Suprapubic skin (tissue), 4 donors: Measurements from ENCODE around the gene GMDS. TPM values are rescaled to one million over a fixed set of nuclear protein-coding genes. Genes with fewer than 3 reads are reported as not detected.

Experiments used
- DNase-seq, 2 donors: peaks; one replicate each; pipeline ENCODE4 v3.0.0-alpha.2; 2019; ENCODE audit warnings: low spot score in 2 of 2
- H3K27ac ChIP-seq: fragments of 200-600 bp; sonication (generic); one replicate; pipeline ENCODE4 v1.5.1; 2019
- H3K27me3 ChIP-seq: fragments of 200-600 bp; sonication (generic); one replicate; pipeline ENCODE4 v1.5.1; 2019
- H3K36me3 ChIP-seq: fragments of 200-600 bp; sonication (generic); one replicate; pipeline ENCODE4 v1.5.1; 2019
- H3K4me1 ChIP-seq: fragments of 200-600 bp; sonication (generic); one replicate; pipeline ENCODE4 v1.5.1; 2019
- H3K4me3 ChIP-seq: fragments of 200-600 bp; sonication (generic); one replicate; pipeline ENCODE4 v1.5.1; 2019; ENCODE audit warnings: mild to moderate bottlenecking
- H3K9me3 ChIP-seq: fragments of 200-600 bp; sonication (generic); one replicate; pipeline ENCODE4 v1.5.1; 2019
- EP300 ChIP-seq: sonication (generic); formaldehyde crosslinking; IDR thresholded peaks from one replicate; pipeline ENCODE4 v1.6.1; 2017; ENCODE audit warnings: antibody characterized with exemption
- POLR2A ChIP-seq, 2 donors: fragments of 450-650 bp; IDR thresholded peaks; one replicate each; pipeline ENCODE4 v1.6.1; 2017; ENCODE audit warnings: antibody characterized with exemption in 2 of 2, mild to moderate bottlenecking in 2 of 2, moderate library complexity in 2 of 2
- POLR2AphosphoS5 ChIP-seq, 3 donors: sonication (generic); formaldehyde crosslinking; IDR thresholded peaks; one replicate each; pipeline ENCODE4 v1.6.1; 2017; ENCODE audit warnings: antibody characterized with exemption in 3 of 3
- WGBS: methylation state at CpG from one replicate; pipeline ENCODE4 v1.1.5; 2018; 5-methylcytosine and 5-hydroxymethylcytosine counted together
- total RNA-seq, 4 donors: library from RNA; depleted of rRNA; stranded (reverse); fragments of >200 nt; gene quantifications; one replicate each; pipeline ENCODE4 v1.1.0, GENCODE V29; 2016
- TF ChIP-seq, protein P1 (sequence below), 2 donors: fragments of 200-600 bp in 1 of 2; fragments of 450-650 bp in 1 of 2; sonication (generic) in 1 of 2; IDR thresholded peaks; one replicate each; pipeline ENCODE4 v1.5.1; 2016 to 2019; ENCODE audit warnings: antibody characterized with exemption in 2 of 2, mild to moderate bottlenecking in 1 of 2, moderate library complexity in 1 of 2

GMDS gene
- total RNA-seq, 4 donors from 2014 or later: 11.7 to 19.3 (median 13.2) TPM

DNA sequence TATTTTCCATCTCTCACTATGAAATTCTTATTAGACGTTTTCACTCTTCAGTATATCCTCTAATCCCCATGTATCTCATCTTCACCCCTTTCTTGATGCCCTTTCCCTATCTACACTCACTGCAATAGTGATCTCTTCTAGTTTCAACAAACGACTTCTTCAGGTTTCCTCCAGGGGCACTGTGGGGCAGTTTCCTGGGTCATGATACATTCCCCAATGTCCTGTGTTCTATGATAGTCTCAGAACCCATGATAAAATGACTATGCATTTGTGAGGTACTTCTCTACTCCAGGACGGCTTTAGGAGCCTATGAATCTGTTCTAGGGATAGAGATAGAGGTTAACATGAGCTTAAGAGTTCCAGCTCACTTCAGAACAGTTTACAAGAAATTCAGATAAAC is 452.4 kb downstream of the GMDS start:
- H3K36me3 ChIP-seq: no peaks in the 10 kb centered on the region
- 69% methylated on average over 3 of the region's 3 CpGs for WGBS
- TF ChIP-seq EP300: no peak
- TF ChIP-seq, protein P1, sequence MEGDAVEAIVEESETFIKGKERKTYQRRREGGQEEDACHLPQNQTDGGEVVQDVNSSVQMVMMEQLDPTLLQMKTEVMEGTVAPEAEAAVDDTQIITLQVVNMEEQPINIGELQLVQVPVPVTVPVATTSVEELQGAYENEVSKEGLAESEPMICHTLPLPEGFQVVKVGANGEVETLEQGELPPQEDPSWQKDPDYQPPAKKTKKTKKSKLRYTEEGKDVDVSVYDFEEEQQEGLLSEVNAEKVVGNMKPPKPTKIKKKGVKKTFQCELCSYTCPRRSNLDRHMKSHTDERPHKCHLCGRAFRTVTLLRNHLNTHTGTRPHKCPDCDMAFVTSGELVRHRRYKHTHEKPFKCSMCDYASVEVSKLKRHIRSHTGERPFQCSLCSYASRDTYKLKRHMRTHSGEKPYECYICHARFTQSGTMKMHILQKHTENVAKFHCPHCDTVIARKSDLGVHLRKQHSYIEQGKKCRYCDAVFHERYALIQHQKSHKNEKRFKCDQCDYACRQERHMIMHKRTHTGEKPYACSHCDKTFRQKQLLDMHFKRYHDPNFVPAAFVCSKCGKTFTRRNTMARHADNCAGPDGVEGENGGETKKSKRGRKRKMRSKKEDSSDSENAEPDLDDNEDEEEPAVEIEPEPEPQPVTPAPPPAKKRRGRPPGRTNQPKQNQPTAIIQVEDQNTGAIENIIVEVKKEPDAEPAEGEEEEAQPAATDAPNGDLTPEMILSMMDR (IDR thresholded peaks at IDR 0.05): peak in 1 of 2 donors; percentile 21
- TF ChIP-seq POLR2A (IDR thresholded peaks at IDR 0.05): no peak
- no peak for TF ChIP-seq POLR2AphosphoS5 (IDR thresholded peaks at IDR 0.05)
- no peak overlapping the region for H3K27ac ChIP-seq
- no peaks in the 10 kb centered on the region for H3K27me3 ChIP-seq
- peaks cover 3% of the 10 kb centered on the region for H3K4me1 ChIP-seq
- no peaks in the 10 kb centered on the region for H3K9me3 ChIP-seq
- no peak overlapping the region for H3K4me3 ChIP-seq
- no peak for DNase-seq

DNA sequence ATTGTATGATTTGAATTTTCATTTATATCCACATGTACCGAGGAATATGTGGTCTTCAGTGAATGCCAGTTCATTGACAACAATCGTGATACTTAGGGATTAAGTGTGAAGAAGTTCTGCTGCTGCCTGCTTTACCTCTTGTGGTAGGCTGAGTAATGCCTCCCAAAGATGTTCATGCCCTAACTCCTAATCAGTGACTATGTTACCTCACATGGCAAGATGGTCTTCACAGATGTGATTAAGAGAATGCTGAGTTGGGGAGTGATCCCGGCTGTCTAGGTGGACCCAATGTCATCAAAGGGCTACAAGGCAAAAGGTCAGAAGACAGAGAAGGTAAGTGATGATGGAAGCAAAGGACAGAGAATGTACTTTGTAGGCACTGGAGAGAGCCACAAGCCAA is 454.7 kb downstream of the GMDS start:
- WGBS: 94% methylated on average over 3 of the region's 3 CpGs

DNA sequence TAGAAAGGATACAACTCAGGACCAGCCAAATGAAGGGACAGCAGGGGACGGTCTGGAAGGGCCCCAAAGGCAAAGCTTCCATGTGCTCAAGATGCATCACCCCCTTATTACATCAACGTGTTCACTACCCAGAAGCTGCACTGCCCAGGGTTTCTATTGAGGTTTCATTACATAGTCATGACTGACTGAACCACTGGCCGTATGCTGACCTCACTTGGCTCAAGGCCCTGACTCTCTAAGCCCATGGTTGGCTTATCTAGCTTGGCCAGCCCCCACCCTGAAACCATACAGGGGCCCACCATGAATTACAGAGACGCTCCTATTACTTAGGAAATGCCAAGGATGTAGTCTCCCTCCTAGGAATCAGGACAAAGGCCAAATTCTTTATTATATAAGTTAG is 456.3 kb downstream of the GMDS start:
- H3K27ac ChIP-seq: no peak overlapping the region
- no peaks in the 10 kb centered on the region for H3K9me3 ChIP-seq
- H3K27me3 ChIP-seq: no peaks in the 10 kb centered on the region
- peaks cover 5% of the 10 kb centered on the region for H3K4me1 ChIP-seq
- no peak for TF ChIP-seq POLR2AphosphoS5 (IDR thresholded peaks at IDR 0.05)
- TF ChIP-seq EP300: no peak
- TF ChIP-seq POLR2A (IDR thresholded peaks at IDR 0.05): no peak
- TF ChIP-seq, protein P1 (IDR thresholded peaks at IDR 0.05): no peak
- H3K4me3 ChIP-seq: no peak overlapping the region
- WGBS: 86% methylated on average over 3 of the region's 4 CpGs
- H3K36me3 ChIP-seq: no peaks in the 10 kb centered on the region
- DNase-seq: no peak

More for the DNA sequence above, 454.7 kb downstream of the GMDS start:
- TF ChIP-seq POLR2A (IDR thresholded peaks at IDR 0.05) (no peak), POLR2AphosphoS5 (IDR thresholded peaks at IDR 0.05) (no peak), EP300 (no peak)
- TF ChIP-seq, protein P1 (IDR thresholded peaks at IDR 0.05): no peak
- Histone ChIP-seq H3K27ac (no peak overlapping the region), H3K36me3 (no peaks in the 10 kb centered on the region), H3K9me3 (no peaks in the 10 kb centered on the region), H3K4me3 (no peak overlapping the region), H3K4me1 (peaks cover 5% of the 10 kb centered on the region), H3K27me3 (no peaks in the 10 kb centered on the region)
- no peak for DNase-seq

DNA sequence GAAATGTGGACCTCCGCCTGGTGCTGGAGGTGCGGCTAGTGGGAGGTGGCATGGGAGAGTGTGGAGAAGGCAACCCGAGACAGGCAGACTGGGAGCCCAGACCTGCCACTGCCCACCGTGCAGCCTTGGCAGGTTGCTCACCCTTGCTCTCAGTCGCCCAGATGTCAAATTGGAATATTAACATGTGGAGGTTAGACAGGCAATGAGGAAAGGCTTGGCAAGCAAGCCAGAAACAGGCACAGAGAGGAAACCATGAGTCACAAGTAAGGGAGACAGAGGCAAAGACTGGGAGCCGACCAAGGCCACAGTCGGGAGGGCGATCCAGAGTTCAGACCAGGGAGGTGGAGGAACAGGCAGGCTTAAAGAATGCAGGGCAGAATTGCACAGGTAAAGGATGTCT is 457.5 kb downstream of the GMDS start:
- Histone ChIP-seq H3K9me3 (no peaks in the 10 kb centered on the region), H3K27me3 (no peaks in the 10 kb centered on the region), H3K4me3 (no peak overlapping the region), H3K27ac (no peak overlapping the region), H3K36me3 (no peaks in the 10 kb centered on the region), H3K4me1 (peaks cover 5% of the 10 kb centered on the region)
- 60% methylated on average over 8 of the region's 8 CpGs for WGBS
- no peak for DNase-seq
- no peak for TF ChIP-seq POLR2A (IDR thresholded peaks at IDR 0.05)
- TF ChIP-seq, protein P1 (IDR thresholded peaks at IDR 0.05): no peak
- no peak for TF ChIP-seq EP300

DNA sequence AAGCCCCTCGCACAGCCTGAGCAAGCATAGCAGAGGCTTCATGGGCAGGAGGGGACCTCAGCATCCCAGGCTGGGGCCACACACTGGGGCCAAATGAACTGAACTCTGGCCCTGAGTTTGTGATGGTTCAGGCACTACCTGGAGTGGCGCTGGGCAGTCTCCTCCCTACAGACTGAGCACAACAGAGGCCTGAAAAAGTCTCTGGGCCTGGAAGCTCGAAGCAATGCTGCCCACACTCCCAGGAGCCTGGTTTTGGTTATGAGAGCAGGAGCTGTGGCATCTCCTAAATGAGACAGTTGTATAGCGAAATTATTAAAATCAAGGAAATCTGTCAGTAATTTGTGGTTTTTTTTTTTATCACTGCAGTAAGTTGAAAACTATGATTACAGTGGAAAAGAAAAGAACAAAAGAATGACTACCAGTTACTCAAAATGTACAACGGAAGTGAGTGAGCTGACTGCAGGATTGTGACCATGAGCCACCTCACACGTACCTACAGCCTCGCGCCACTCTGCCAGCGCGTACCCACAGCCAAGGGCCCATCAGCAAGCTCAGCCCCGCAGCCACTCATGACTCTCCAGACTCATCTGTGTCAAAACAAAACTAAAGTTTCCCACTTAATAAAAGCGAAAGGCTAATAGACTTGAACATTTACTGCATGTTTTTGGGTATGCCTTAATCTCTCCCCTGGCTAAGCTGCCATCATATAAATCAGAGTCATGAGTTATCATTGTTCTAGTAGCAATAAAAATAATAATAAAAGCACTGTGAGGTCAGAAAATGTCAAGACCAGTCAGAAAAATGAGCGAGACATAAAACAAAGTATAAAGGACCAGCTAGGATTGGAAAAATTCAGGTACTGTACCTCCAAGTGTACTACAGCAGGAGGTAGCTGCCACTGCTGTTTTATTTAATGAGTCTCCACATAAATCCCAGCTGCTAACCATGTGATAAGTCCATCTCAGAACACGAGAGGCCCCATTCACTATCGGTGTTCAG is 458.7 kb downstream of the GMDS start:
- Histone ChIP-seq H3K27ac (no peak overlapping the region), H3K4me1 (peaks cover 5% of the 10 kb centered on the region), H3K4me3 (no peak overlapping the region), H3K27me3 (no peaks in the 10 kb centered on the region), H3K9me3 (no peaks in the 10 kb centered on the region), H3K36me3 (no peaks in the 10 kb centered on the region)
- no peak for TF ChIP-seq POLR2AphosphoS5 (IDR thresholded peaks at IDR 0.05)
- TF ChIP-seq, protein P1 (IDR thresholded peaks at IDR 0.05): no peak
- TF ChIP-seq POLR2A (IDR thresholded peaks at IDR 0.05): no peak
- no peak for TF ChIP-seq EP300
- no peak for DNase-seq
- 85% methylated on average over 15 of the region's 15 CpGs for WGBS
